HTERT RPE-1 (cell line): ENCODE results near the gene BSX.

Experiments
- in situ Hi-C: fragments of 300-500 bp; cut with MboI; formaldehyde crosslinking; loops from 4 replicates; pipeline ENCODE4 v1.14.3; 2020; ENCODE audit warnings: low sequenced_read_pairs

BSX gene

GRCh38 chr11:122981388-122982264 is at the start of gene BSX:
TSS of gene BSX (minus strand) at chr11:122981834. CDS start at chr11:122981671, 163 bp downstream.
- in situ Hi-C loops = no loop called here

GRCh38 chr11:123030517-123030916 is 48.9 kb upstream of the BSX start:
- in situ Hi-C loops = no loop called here

GRCh38 chr11:123020968-123021367 is 39.3 kb upstream of the BSX start:
- in situ Hi-C loops = no loop called here

DNA sequence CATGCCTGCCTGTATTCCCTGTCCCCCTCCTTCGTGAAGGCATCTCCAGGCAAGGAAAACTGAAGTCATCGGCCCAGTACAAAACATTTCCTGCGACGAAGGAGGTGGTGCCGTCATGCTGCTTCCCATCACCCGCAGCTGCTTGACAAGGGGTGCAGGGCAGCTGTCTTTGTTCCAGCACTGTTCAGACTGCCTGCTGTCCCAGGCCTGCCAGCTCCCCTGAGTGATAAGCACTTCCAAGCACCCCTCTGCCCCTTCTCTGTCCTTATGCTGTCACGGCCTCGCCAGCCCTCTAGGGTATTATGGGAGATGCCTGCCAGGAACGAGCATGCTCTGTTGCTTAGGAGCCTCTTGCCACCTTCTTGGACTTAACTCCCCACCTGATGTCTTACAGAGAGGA is 37.1 kb upstream of the BSX start:
- in situ Hi-C loops = no loop called here

- in situ Hi-C loops = no loop called here
These were observed 29.9 kb upstream of the BSX start for GRCh38 chr11:123011510-123011909.

GRCh38 chr11:123006860-123007542 is 25.4 kb upstream of the BSX start:
- in situ Hi-C loops = no loop called here

GRCh38 chr11:123000721-123001120 is 19.1 kb upstream of the BSX start:
- in situ Hi-C loops = no loop called here

DNA sequence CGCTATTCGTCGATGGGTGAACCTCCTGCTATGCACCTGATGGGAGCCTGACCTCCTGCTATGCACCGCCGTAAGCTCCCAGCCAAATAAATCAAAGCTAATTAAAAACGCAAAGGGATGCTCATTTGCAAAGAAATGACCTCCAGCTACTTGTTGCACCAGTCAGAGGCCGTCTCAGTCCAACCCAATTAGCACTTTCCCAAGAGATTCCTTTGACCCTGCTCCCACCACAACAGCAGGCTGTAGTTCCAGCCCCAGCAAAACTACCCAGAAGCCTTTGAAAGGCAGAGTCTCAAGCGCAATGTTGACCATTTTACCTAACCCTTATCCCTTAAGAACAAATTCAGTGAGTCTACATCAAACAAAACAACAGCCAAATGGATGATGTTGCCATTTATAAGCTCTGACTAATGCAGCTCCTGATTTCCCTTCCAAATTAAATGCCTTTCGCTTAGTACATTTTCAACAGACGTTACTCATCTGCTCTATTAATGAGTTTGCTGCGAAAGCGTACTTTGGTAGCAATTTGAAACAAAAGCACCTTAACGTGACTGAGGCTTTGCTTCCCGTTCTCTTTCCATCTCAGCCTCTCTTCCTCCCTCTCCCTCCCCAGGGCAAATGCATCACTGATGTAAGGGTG is 17.2 kb upstream of the BSX start:
- in situ Hi-C loops = no loop called here

DNA sequence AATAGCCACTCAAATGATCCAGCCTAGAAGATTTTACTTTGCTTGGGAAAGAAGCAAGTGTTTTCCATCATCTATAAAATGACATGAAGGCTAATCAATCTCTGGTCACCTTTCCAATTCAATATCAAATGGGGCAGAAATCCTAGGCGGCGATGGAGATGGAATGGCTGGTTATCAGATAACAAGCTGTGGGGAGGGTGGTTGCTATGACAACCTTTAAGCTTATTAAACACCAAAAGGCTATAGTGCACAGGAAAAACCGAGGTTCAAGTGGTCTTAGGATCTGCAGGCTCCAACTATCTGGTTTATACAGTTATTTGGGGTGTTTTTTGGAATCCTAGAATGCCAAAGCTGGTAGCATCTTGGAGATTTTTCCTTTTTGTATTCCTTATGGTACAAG is 13.9 kb upstream of the BSX start:
- in situ Hi-C loops = no loop called here

DNA sequence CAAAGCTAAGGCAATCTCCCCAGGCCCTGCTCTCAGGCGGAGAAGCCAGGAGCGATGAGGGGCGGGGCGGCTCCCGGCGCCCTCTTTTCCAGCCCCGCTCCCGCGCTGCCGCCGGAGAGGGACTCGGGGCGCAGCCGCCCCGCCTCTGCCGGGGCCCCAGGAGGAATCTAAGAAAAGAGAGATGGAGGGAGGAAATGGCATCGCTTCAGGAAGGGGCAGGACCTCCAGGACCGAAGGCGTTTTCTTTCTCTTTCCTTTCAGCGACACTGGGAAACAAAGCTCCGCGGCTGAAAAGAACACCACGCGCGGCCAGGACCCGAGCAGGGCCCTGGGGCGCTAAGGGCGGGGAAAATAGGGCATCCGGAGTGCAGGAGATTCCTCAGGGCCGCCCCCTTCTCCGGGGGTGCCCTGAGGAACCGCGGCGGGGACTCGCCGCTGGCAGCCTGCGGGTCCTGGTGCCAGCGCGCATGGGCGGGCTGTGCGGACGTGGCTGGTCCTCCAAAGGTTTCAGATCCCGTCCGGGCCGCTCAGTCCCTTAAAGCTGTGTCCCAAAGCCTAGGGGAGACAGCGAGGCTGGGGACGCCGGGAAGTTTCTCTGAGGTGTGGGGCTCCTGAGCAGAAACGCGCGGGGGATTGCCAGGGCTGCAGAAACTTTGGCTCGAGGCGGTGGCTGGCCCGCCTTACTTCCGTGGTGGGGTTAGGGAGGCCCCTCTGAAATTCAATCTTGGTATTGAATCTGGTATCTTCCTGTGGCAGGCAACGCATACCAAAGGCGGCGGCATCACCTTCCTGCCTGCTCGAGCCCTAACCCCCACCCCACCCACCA is 2.8 kb upstream of the BSX start:
- in situ Hi-C loops = no loop called here

DNA sequence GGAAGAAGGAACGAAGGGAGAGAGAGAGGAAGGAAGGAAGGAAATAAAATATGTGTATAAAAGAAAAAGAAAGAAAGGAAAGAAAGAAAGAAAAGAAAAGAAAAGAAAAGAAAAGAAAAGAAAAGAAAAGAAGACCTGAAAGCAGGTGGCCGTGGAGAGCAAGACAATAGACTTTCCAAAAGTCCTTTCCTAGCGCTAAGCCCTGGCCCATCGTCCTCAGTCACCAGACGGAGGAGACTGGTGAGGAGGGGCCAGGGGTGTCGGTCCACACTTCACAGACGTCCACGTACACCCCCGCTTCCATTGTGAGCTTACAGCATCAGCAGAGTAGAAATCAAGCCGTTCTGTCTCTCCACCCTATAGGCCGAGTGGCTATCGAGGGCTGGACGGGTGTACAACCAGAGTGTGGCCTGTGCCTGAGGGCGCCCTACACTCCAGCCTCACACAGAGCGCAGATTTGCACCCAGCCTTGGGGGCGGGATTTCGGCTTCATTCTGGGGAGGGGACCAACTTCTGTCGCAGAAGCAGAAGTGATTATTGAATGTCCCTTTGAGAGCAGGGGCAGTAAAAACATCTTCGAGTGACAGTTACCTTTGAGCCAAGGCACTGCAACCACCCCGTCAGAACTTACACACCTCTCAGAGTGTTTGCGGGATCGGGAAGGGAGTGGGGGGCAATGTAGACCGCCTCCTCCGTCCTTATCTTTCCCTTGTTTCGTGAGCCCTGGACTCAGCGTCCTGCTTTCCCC is 2.0 kb upstream of the BSX start:
- in situ Hi-C loops = no loop called here

- in situ Hi-C loops = no loop called here
These were observed 1.6 kb downstream of the BSX start for GRCh38 chr11:122979815-122980595.

- in situ Hi-C loops = no loop called here
These were observed 2.4 kb downstream of the BSX start for GRCh38 chr11:122979103-122979814.

DNA sequence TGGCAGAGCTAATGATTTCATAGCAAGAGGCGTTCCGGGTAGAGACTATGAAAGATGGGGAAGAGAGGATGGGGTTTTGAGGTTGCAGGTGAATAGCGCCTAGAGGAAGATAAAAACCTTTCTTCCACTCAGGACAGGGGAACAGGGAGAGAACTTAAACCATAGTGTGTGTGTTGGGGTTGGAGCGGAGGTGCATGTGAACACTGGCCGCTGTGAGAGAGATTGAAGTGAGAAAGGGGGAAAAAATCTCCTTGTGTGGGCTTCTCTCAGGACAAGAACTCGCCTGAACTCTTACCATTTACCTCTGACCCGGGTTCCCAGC is 3.4 kb downstream of the BSX start:
- in situ Hi-C loops = no loop called here

- in situ Hi-C loops = no loop called here
These were observed 4.0 kb downstream of the BSX start for GRCh38 chr11:122977470-122978298.

DNA sequence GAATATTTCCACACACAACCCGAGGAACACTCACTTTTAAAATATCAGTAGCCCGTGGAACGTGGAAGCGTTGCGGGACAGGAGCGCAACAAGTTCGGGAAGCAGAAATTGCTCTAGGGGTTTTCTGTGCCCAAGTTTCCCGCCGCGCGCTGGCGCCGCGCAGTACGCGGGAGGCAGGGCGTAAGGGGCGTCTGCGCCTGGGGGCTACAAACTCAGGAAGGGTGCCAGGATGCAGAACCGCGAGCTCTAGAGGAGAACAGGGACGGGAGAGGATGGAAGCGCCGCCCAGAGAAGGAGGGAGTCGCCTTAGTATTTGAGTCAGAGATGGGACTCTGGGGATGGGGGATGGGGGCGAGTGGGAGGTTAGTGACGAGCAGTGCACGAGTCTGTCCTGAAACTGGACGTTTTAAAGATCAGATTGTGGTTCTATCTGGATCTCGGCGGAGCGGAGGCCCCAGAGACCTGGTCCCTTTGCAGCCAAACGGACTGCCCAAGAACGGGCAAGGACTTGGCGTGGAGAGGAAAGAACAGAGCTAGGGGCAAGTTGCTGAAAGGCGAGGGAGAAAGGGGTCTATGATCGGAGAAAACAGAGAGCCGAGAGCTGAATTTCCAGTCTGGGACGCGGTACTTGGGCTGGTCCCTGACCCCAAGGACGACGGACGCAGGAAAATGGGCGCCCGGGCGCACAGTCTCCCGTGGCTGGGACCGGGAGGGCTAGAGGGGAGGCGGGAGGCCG is 4.7 kb downstream of the BSX start:
- in situ Hi-C loops = no loop called here

- in situ Hi-C loops = no loop called here
These were observed 5.4 kb downstream of the BSX start for GRCh38 chr11:122976061-122976733.
